Measurements from ENCODE around the gene DNMT1. TPM values are rescaled to one million over a fixed set of nuclear protein-coding genes. Genes with fewer than 3 reads are reported as not detected.

Gene DNMT1
- total RNA-seq, 1 experiment from 2014 or later, result 210 TPM

- TF ChIP-seq ZNF121 (CRISPR knock-in tag; IDR thresholded peaks at IDR 0.05) (no peak), HMGA2 (CRISPR knock-in tag; IDR thresholded peaks at IDR 0.05) (no peak), RELA (CRISPR knock-in tag; IDR thresholded peaks at IDR 0.05; ENCODE audit: borderline replicate concordance) (no peak), ZNF317 (CRISPR knock-in tag; IDR thresholded peaks at IDR 0.05; ENCODE audit: borderline replicate concordance, low read depth) (no peak), PRRX2 (CRISPR knock-in tag; IDR thresholded peaks at IDR 0.05) (no peak)
Measured at GRCh38 chr19:10133596-10133995, 61.2 kb downstream of the DNMT1 start (continued).

- Mint-ChIP-seq H3K36me3 (peaks cover 33% of the 10 kb centered on the region), H3K4me3 (no peak overlapping the region), H3K4me1 (no peaks in the 10 kb centered on the region), H3K9me3 (no peaks in the 10 kb centered on the region), H3K27me3 (ENCODE audit: low read depth) (no peaks in the 10 kb centered on the region), H3K27ac (no peak overlapping the region)
- DNase-seq (ENCODE audit: low spot score) (no peak), ATAC-seq (no peak)
- CTCF ChIA-PET, result interaction anchor here (1.3 kb wide), 1 partner anchor 117 kb away, joined by 3 read pairs; no protein-coding TSS in a partner anchor
- POLR2A ChIA-PET, result no interaction called here
- no peak for TF ChIP-seq JAZF1 (CRISPR knock-in tag; IDR thresholded peaks at IDR 0.05)
- no peak for TF ChIP-seq PRDM15 (CRISPR knock-in tag; IDR thresholded peaks at IDR 0.05)
- TF ChIP-seq ZNF263 (CRISPR knock-in tag; IDR thresholded peaks at IDR 0.05; ENCODE audit: low read depth), result no peak
- TF ChIP-seq PRRX2 (CRISPR knock-in tag; IDR thresholded peaks at IDR 0.05), result no peak
- TF ChIP-seq SOX15 (CRISPR knock-in tag; IDR thresholded peaks at IDR 0.05), result no peak
- TF ChIP-seq E2F4 (CRISPR knock-in tag; IDR thresholded peaks at IDR 0.05; ENCODE audit: borderline replicate concordance, low read depth), result no peak
- TF ChIP-seq CTCF (IDR thresholded peaks at IDR 0.05), result no peak
- TF ChIP-seq, protein P1, sequence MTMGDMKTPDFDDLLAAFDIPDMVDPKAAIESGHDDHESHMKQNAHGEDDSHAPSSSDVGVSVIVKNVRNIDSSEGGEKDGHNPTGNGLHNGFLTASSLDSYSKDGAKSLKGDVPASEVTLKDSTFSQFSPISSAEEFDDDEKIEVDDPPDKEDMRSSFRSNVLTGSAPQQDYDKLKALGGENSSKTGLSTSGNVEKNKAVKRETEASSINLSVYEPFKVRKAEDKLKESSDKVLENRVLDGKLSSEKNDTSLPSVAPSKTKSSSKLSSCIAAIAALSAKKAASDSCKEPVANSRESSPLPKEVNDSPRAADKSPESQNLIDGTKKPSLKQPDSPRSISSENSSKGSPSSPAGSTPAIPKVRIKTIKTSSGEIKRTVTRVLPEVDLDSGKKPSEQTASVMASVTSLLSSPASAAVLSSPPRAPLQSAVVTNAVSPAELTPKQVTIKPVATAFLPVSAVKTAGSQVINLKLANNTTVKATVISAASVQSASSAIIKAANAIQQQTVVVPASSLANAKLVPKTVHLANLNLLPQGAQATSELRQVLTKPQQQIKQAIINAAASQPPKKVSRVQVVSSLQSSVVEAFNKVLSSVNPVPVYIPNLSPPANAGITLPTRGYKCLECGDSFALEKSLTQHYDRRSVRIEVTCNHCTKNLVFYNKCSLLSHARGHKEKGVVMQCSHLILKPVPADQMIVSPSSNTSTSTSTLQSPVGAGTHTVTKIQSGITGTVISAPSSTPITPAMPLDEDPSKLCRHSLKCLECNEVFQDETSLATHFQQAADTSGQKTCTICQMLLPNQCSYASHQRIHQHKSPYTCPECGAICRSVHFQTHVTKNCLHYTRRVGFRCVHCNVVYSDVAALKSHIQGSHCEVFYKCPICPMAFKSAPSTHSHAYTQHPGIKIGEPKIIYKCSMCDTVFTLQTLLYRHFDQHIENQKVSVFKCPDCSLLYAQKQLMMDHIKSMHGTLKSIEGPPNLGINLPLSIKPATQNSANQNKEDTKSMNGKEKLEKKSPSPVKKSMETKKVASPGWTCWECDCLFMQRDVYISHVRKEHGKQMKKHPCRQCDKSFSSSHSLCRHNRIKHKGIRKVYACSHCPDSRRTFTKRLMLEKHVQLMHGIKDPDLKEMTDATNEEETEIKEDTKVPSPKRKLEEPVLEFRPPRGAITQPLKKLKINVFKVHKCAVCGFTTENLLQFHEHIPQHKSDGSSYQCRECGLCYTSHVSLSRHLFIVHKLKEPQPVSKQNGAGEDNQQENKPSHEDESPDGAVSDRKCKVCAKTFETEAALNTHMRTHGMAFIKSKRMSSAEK (CRISPR knock-in tag; IDR thresholded peaks at IDR 0.05; ENCODE audit: borderline replicate concordance), result no peak
- TF ChIP-seq ZNF396 (CRISPR knock-in tag; IDR thresholded peaks at IDR 0.05; ENCODE audit: borderline replicate concordance), result no peak
- TF ChIP-seq, protein P2, sequence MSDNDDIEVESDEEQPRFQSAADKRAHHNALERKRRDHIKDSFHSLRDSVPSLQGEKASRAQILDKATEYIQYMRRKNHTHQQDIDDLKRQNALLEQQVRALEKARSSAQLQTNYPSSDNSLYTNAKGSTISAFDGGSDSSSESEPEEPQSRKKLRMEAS (CRISPR knock-in tag; IDR thresholded peaks at IDR 0.05), result no peak
- no peak for TF ChIP-seq ZNF138 (CRISPR knock-in tag; conservative IDR thresholded peaks at IDR 0.05)
- no peak for TF ChIP-seq OVOL2 (CRISPR knock-in tag; IDR thresholded peaks at IDR 0.05; ENCODE audit: borderline replicate concordance)
- TF ChIP-seq AR (CRISPR knock-in tag; IDR thresholded peaks at IDR 0.05), result no peak
- no peak for TF ChIP-seq ATF1 (CRISPR knock-in tag; IDR thresholded peaks at IDR 0.05)
- TF ChIP-seq, protein P3, sequence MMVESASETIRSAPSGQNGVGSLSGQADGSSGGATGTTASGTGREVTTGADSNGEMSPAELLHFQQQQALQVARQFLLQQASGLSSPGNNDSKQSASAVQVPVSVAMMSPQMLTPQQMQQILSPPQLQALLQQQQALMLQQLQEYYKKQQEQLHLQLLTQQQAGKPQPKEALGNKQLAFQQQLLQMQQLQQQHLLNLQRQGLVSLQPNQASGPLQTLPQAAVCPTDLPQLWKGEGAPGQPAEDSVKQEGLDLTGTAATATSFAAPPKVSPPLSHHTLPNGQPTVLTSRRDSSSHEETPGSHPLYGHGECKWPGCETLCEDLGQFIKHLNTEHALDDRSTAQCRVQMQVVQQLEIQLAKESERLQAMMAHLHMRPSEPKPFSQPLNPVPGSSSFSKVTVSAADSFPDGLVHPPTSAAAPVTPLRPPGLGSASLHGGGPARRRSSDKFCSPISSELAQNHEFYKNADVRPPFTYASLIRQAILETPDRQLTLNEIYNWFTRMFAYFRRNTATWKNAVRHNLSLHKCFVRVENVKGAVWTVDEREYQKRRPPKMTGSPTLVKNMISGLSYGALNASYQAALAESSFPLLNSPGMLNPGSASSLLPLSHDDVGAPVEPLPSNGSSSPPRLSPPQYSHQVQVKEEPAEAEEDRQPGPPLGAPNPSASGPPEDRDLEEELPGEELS (CRISPR knock-in tag; IDR thresholded peaks at IDR 0.05), result no peak
- TF ChIP-seq NFE2L1 (CRISPR knock-in tag; IDR thresholded peaks at IDR 0.05), result no peak
Measured at GRCh38 chr19:10132905-10133304, 61.8 kb downstream of the DNMT1 start.

Data from WTC11 (cell line).